ENCODE measurements around the gene CRTAC1. TPM values are rescaled to one million over a fixed set of nuclear protein-coding genes. Genes with fewer than 3 reads are reported as not detected.

CRTAC1 gene
- total RNA-seq, 2 donors from 2014 or later = not detected

- ATAC-seq (replicated peaks) = no peak
- Mint-ChIP-seq H3K9me3 (no peaks in the 10 kb centered on the region), H3K36me3 (ENCODE audit: low read depth) (no peaks in the 10 kb centered on the region), H3K4me3 (no peak overlapping the region), H3K27me3 (peaks cover 8% of the 10 kb centered on the region), H3K27ac (no peak overlapping the region), H3K4me1 (no peaks in the 10 kb centered on the region)
Observed at GRCh38 chr10:97898429-97898828, 132.0 kb downstream of the CRTAC1 start.

- Mint-ChIP-seq H3K36me3 (ENCODE audit: low read depth) (no peaks in the 10 kb centered on the region), H3K27ac (no peak overlapping the region), H3K4me1 (no peaks in the 10 kb centered on the region), H3K9me3 (no peaks in the 10 kb centered on the region), H3K27me3 (peaks cover 8% of the 10 kb centered on the region), H3K4me3 (no peak overlapping the region)
- ATAC-seq (replicated peaks) = no peak
Observed at GRCh38 chr10:97896756-97897358, 133.6 kb downstream of the CRTAC1 start.

DNA sequence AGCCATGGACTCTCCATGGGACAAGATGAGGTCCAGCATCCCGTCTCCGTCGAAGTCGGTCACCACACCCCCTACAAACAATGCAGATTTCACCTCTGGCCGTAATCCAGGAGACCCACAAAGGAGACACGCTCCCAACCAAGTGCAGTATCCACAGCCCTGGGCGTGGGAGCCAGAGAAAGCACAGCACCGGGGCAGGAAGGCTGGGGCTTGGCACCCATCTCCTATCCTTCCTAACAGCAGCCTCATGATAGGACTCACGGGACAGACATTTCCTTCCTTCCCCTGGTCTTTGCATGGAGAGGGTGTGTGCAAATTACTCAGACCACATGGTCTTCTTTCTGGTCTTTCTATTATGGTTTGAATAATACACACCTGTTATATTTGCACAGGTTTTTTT lies 134.5 kb downstream of the CRTAC1 start:
- Mint-ChIP-seq H3K27me3 (peaks cover 3% of the 10 kb centered on the region), H3K4me3 (no peak overlapping the region), H3K9me3 (no peaks in the 10 kb centered on the region), H3K27ac (no peak overlapping the region), H3K4me1 (no peaks in the 10 kb centered on the region), H3K36me3 (ENCODE audit: low read depth) (no peaks in the 10 kb centered on the region)
- ATAC-seq (replicated peaks) = no peak

DNA sequence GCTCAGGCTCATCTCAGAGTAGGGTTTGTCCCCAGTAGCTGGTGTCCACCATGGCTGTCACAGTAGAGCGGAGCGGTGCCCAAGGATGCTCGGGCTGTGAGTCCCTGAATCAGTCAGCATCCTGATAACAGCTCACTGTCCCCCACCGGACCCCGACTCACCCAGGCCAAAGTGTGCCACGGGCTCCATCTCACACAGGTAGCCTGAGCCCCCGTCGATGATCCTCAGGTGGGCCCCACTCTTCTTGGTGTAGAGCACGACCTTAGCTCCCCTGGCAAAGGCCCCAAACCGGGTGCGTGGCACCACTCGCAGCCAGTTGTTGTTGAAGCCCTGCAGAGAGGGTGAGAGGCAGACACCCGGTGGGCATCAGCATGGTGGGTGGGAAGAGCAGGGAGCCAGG lies 135.3 kb downstream of the CRTAC1 start:
- H3K9me3 Mint-ChIP-seq = no peaks in the 10 kb centered on the region
- H3K27ac Mint-ChIP-seq = no peak overlapping the region
- no peak overlapping the region for H3K4me3 Mint-ChIP-seq
- peaks cover 3% of the 10 kb centered on the region for H3K27me3 Mint-ChIP-seq
- H3K36me3 Mint-ChIP-seq (ENCODE audit: low read depth) = no peaks in the 10 kb centered on the region
- no peak for ATAC-seq (replicated peaks)
- H3K4me1 Mint-ChIP-seq = no peaks in the 10 kb centered on the region

DNA sequence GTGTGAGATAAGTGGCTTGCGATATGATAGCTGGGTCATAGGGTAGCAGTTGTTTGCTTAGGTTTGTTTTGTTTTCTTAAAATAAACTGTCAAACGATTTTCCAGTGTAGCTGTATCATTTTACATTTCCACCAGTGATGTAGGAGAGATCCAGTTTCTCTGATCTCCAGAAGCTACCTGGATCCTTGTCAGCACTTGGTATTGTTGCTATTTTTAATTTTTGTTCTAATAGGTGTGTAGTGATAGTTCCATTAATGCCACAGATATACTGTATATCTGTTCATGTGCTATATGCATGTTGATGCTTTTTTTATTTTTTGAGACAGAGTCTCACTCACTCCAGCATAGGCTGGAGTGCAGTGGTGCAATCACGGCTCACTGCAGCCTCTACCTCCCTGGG lies 136.3 kb downstream of the CRTAC1 start:
- H3K4me1 Mint-ChIP-seq = no peaks in the 10 kb centered on the region
- no peak overlapping the region for H3K4me3 Mint-ChIP-seq

GRCh38 chr10:97892939-97893338 lies 137.5 kb downstream of the CRTAC1 start:
- peaks cover 7% of the 10 kb centered on the region for H3K27me3 Mint-ChIP-seq
- no peak for ATAC-seq (replicated peaks)
- H3K4me3 Mint-ChIP-seq = no peak overlapping the region

More for the DNA sequence above, 136.3 kb downstream of the CRTAC1 start:
- Mint-ChIP-seq H3K36me3 (ENCODE audit: low read depth) (no peaks in the 10 kb centered on the region), H3K9me3 (no peaks in the 10 kb centered on the region), H3K27me3 (peaks cover 3% of the 10 kb centered on the region), H3K27ac (no peak overlapping the region)
- ATAC-seq (replicated peaks) = no peak

GRCh38 chr10:97892506-97892905 lies 137.9 kb downstream of the CRTAC1 start:
- Mint-ChIP-seq H3K4me1 (no peaks in the 10 kb centered on the region), H3K27me3 (peaks cover 7% of the 10 kb centered on the region), H3K36me3 (ENCODE audit: low read depth) (no peaks in the 10 kb centered on the region), H3K27ac (no peak overlapping the region), H3K4me3 (no peak overlapping the region), H3K9me3 (no peaks in the 10 kb centered on the region)
- ATAC-seq (replicated peaks) = no peak

More at GRCh38 chr10:97892939-97893338, 137.5 kb downstream of the CRTAC1 start:
- Mint-ChIP-seq H3K27ac (no peak overlapping the region), H3K4me1 (no peaks in the 10 kb centered on the region), H3K9me3 (no peaks in the 10 kb centered on the region), H3K36me3 (ENCODE audit: low read depth) (no peaks in the 10 kb centered on the region)

GRCh38 chr10:97891497-97892167 lies 138.8 kb downstream of the CRTAC1 start:
- no peak overlapping the region for H3K4me3 Mint-ChIP-seq
- H3K4me1 Mint-ChIP-seq = no peaks in the 10 kb centered on the region
- no peak overlapping the region for H3K27ac Mint-ChIP-seq
- H3K9me3 Mint-ChIP-seq = no peaks in the 10 kb centered on the region
- no peaks in the 10 kb centered on the region for H3K36me3 Mint-ChIP-seq (ENCODE audit: low read depth)
- H3K27me3 Mint-ChIP-seq = peaks cover 7% of the 10 kb centered on the region
- no peak for ATAC-seq (replicated peaks)

DNA sequence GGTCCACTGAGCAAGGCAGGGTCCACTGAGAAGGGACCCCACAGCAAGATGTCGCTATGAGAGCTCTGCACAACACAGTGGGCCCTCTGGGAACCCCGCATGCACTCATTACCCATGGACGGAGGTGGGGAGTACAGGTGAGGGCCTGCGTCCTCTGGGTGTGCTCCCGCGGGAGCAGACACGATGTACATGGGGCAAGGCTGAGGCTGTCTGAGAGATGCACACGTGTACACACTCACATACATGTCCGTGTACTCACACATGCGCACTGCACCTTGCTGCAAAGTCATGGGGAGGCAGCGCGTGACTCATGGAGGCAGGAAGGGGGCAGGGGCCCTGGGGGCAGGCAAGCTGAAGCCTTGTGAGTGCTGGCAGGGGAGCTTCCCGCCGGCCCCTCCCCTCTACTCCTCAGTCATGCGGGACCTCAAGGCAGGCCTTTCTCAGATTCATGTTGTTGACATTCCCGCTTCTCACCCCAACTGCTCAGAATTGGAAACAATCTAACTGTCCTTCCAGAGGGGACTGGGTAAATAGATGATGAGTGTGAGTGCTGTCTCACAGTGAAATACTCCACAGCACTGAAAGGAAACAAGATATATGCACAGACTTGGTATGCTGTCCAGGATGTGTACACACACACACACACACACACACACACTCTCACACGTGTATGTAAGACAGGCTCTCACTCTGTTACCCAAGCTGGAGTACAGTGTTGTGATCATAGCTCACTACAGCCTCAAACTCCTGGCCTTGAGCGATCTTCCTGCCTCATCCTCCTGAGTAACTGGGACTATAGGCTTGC lies 140.8 kb downstream of the CRTAC1 start:
- Mint-ChIP-seq H3K27ac (no peak overlapping the region), H3K9me3 (no peaks in the 10 kb centered on the region), H3K27me3 (peaks cover 7% of the 10 kb centered on the region), H3K4me1 (no peaks in the 10 kb centered on the region), H3K4me3 (no peak overlapping the region), H3K36me3 (ENCODE audit: low read depth) (no peaks in the 10 kb centered on the region)
- peak; percentile 63 for ATAC-seq (replicated peaks)

DNA sequence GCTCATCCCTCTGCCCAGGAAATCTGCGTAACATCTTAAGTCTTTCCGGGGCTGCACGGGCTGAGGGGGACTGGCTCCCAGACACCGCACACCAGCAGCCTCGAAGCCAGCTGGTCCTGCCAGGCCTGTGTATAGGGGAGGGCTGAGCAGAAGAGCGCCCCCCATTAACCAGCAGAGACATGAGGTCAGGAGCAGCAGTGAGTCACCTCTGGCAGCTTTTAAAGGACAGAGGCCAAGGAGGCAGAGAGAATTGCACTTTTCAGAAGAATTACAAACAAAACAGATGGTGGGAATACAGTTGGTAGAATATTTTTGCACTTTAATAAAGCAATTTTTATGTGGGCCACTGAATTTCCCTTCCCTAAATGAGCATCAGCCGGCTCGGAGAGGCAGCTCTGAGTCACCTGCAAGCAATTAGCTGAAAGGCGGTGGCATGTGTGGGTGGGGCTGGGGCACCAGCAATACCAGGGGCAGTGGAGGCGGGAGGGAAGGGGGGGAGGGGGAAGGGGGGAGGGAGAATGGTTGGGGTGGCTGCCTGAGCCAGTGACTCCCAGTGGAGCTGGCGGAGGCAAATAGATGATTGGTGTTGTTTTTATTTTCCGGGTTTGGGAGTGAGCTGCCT lies 141.7 kb downstream of the CRTAC1 start:
- Mint-ChIP-seq H3K4me3 (no peak overlapping the region), H3K27me3 (peaks cover 6% of the 10 kb centered on the region), H3K9me3 (no peaks in the 10 kb centered on the region), H3K4me1 (no peaks in the 10 kb centered on the region), H3K27ac (no peak overlapping the region), H3K36me3 (ENCODE audit: low read depth) (no peaks in the 10 kb centered on the region)
- ATAC-seq (replicated peaks) = peak; percentile 49

DNA sequence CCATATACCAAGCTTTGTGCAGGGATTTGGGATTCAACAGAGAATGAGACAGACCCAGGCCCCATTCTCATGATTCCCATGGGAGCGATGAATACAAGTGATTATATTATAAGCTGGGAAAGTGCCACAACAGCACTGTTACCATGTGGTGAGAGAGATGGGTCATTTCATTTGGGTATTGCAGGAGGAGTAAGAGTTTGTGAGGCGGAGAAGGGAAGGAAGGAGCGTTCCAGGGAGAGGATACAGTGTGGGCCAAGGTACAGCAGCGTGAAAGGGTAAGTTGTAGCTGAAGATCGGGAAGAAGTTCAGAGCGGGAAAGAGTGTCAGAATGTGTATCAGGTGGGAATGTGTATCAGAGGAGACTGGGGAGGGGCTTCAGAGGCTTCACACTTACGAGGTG lies 142.3 kb downstream of the CRTAC1 start:
- no peaks in the 10 kb centered on the region for H3K4me1 Mint-ChIP-seq
- no peak overlapping the region for H3K4me3 Mint-ChIP-seq
- no peaks in the 10 kb centered on the region for H3K9me3 Mint-ChIP-seq
- no peaks in the 10 kb centered on the region for H3K36me3 Mint-ChIP-seq (ENCODE audit: low read depth)
- no peak overlapping the region for H3K27ac Mint-ChIP-seq
- peaks cover 4% of the 10 kb centered on the region for H3K27me3 Mint-ChIP-seq
- no peak for ATAC-seq (replicated peaks)

GRCh38 chr10:97887399-97887798 lies 143.0 kb downstream of the CRTAC1 start:
- Mint-ChIP-seq H3K27ac (no peak overlapping the region), H3K4me1 (peaks cover 2% of the 10 kb centered on the region), H3K9me3 (no peaks in the 10 kb centered on the region), H3K36me3 (ENCODE audit: low read depth) (no peaks in the 10 kb centered on the region), H3K27me3 (peaks cover 4% of the 10 kb centered on the region), H3K4me3 (no peak overlapping the region)
- no peak for ATAC-seq (replicated peaks)

DNA sequence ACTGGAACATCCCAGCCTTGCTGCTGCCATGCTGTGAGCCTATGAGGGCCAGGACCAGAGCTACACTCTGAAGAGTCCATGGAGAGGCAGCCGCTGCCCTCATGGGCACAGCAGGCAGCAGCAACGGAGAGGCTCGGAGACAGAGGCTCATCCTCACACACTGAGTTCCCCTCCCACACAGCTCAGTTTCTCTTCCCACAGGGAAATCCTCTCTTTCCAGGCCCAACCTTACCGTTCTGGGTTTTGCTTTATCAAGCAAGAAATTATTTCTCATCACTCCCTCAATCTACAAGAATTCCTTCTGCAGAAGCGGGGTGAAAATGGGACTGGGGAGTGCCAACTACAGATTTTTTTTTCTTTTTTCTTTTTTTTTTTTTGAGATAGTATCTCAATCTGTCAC lies 144.1 kb downstream of the CRTAC1 start:
- Mint-ChIP-seq H3K9me3 (no peaks in the 10 kb centered on the region), H3K4me3 (no peak overlapping the region), H3K27me3 (peaks cover 4% of the 10 kb centered on the region), H3K36me3 (ENCODE audit: low read depth) (no peaks in the 10 kb centered on the region), H3K4me1 (peaks cover 5% of the 10 kb centered on the region), H3K27ac (no peak overlapping the region)
- no peak for ATAC-seq (replicated peaks)

DNA sequence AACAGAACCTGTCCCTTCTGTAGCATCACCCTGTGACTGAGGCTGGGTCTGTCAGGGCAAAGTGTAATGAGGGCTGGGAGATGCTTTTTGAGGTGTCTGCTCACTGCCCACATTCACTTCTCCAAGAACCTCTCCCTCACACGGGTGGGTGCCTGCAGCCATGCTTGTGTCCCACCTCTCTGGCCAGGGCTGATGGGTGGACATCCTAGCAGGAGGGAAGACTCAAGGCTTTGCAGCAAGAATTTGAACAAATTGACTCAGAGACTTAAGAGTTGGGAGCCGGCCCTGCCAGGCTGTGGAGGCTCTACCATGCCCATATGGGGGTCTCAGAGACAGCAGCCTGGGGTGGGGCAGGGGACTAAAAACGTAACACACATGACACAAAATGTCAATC lies 147.3 kb downstream of the CRTAC1 start:
- Mint-ChIP-seq H3K4me1 (peaks cover 5% of the 10 kb centered on the region), H3K27ac (no peak overlapping the region), H3K36me3 (ENCODE audit: low read depth) (no peaks in the 10 kb centered on the region), H3K27me3 (peaks cover 5% of the 10 kb centered on the region), H3K9me3 (no peaks in the 10 kb centered on the region), H3K4me3 (no peak overlapping the region)
- ATAC-seq (replicated peaks) = no peak
